Astrocyte (in vitro differentiated cells and primary cell): ENCODE results near the gene CMTR1. TPM values are rescaled to one million over a fixed set of nuclear protein-coding genes. Genes with fewer than 3 reads are reported as not detected.

Source experiments
- DNase-seq: peaks from one replicate; pipeline ENCODE4 v3.0.0-alpha.2; 2010; ENCODE audit warnings: low read depth
- FAIRE-seq: peaks from 2 replicates; lab custom pipeline; 2011; peaks lifted over from hg19 to GRCh38; lab: Jason Lieb, UNC
- H2AFZ ChIP-seq: 2 replicates; pipeline ENCODE4 v1.6.0; 2012; ENCODE audit warnings: low read depth, low read length, inconsistent platforms
- H3K27ac ChIP-seq: 2 replicates; pipeline ENCODE4 v1.5.1; 2011; ENCODE audit warnings: low read depth, low read length, inconsistent platforms
- H3K27me3 ChIP-seq: 2 replicates; pipeline ENCODE4 v1.6.0; 2011; ENCODE audit warnings: low read length, inconsistent platforms; ENCODE audit not compliant: insufficient read depth
- H3K36me3 ChIP-seq: 2 replicates; pipeline ENCODE4 v1.5.1; 2011; ENCODE audit warnings: low read length, inconsistent platforms; ENCODE audit not compliant: insufficient read depth
- H3K4me1 ChIP-seq: 2 replicates; pipeline ENCODE4 v1.5.1; 2011; ENCODE audit warnings: low read length, inconsistent platforms; ENCODE audit not compliant: insufficient read depth
- H3K4me2 ChIP-seq: 2 replicates; pipeline ENCODE4 v1.6.0; 2012; ENCODE audit warnings: low read length, inconsistent platforms
- H3K4me3 ChIP-seq: 2 replicates; pipeline ENCODE4 v1.5.1; 2011; ENCODE audit warnings: low read depth, mild to moderate bottlenecking, low read length, inconsistent platforms; ENCODE audit not compliant: insufficient read depth
- H3K79me2 ChIP-seq: 2 replicates; pipeline ENCODE4 v1.6.0; 2012; ENCODE audit warnings: mild to moderate bottlenecking, low read length, inconsistent platforms; ENCODE audit not compliant: insufficient read depth
- H3K9ac ChIP-seq: 2 replicates; pipeline ENCODE4 v1.6.0; 2012; ENCODE audit warnings: mild to moderate bottlenecking, low read length, inconsistent platforms
- H3K9me3 ChIP-seq: 2 replicates; pipeline ENCODE4 v1.5.1; 2012; ENCODE audit warnings: low read depth, mild to moderate bottlenecking, low read length, inconsistent platforms; ENCODE audit not compliant: insufficient read depth
- H4K20me1 ChIP-seq: 2 replicates; pipeline ENCODE4 v1.6.0; 2012; ENCODE audit warnings: low read length, inconsistent platforms; ENCODE audit not compliant: insufficient read depth
- H3K27ac Mint-ChIP-seq: one replicate; pipeline ENCODE4 v1.8.0; 2021; ENCODE audit warnings: mild to moderate bottlenecking, mixed read lengths; ENCODE audit not compliant: unreplicated experiment
- H3K27me3 Mint-ChIP-seq: one replicate; pipeline ENCODE4 v1.8.0; 2021; ENCODE audit warnings: low read depth, mixed read lengths; ENCODE audit not compliant: unreplicated experiment
- H3K36me3 Mint-ChIP-seq: one replicate; pipeline ENCODE4 v1.8.0; 2021; ENCODE audit warnings: low read depth, mixed read lengths; ENCODE audit not compliant: unreplicated experiment
- H3K4me1 Mint-ChIP-seq: one replicate; pipeline ENCODE4 v1.8.0; 2021; ENCODE audit warnings: low read depth, mixed read lengths; ENCODE audit not compliant: unreplicated experiment
- H3K4me3 Mint-ChIP-seq: one replicate; pipeline ENCODE4 v1.8.0; 2021; ENCODE audit warnings: mild to moderate bottlenecking, moderate library complexity, mixed read lengths; ENCODE audit not compliant: unreplicated experiment
- H3K9me3 Mint-ChIP-seq: one replicate; pipeline ENCODE4 v1.8.0; 2021; ENCODE audit warnings: mild to moderate bottlenecking, mixed read lengths; ENCODE audit not compliant: unreplicated experiment
- EZH2 ChIP-seq: IDR thresholded peaks from 2 replicates; pipeline ENCODE4 v1.6.1; 2012; ENCODE audit warnings: mild to moderate bottlenecking, low read length, inconsistent platforms; ENCODE audit not compliant: insufficient read depth
- total RNA-seq: library from RNA; stranded (reverse); gene quantifications from 2 replicates; pipeline ENCODE4 v1.2.1, GENCODE V29; 2021
- TF ChIP-seq, protein P1 (sequence below): IDR thresholded peaks from 2 replicates; pipeline ENCODE4 v1.5.1; 2011; ENCODE audit warnings: low read depth, mild to moderate bottlenecking, inconsistent platforms, low read length, moderate library complexity; ENCODE audit not compliant: insufficient read depth

The CMTR1 gene
- total RNA-seq, 1 donor from 2014 or later = 44.1 TPM

DNA sequence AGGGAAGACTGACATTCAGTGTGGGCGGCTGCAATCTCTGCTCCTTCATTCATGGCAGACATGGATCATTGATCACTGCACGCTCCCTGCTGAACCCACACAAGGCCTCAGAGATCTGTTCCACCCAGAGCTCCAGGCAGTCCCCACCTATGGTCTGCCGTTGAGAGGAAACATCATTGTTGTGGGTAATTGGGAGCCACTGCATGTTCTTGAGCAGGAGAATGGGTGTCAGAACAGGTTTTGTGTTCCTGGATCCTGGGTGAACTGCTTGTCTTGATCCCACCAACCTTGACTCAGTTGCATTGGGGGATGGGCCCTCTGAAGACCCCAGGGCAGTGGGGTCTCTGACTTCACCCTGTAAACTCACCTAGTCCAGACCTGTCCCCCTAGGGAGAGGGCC lies 89.8 kb downstream of the CMTR1 start:
- no peak for FAIRE-seq
- no peak overlapping the region for H3K9ac ChIP-seq
- H3K4me1 ChIP-seq = peaks cover 18% of the 10 kb centered on the region
- no peaks in the 10 kb centered on the region for H3K36me3 ChIP-seq
- H4K20me1 ChIP-seq = peaks cover 5% of the 10 kb centered on the region
- no peak overlapping the region for H3K4me3 Mint-ChIP-seq
- no peak overlapping the region for H3K4me3 ChIP-seq
- H3K4me2 ChIP-seq = no peak overlapping the region
- H2AFZ ChIP-seq = no peak overlapping the region
- no peak for DNase-seq
- no peak for TF ChIP-seq EZH2
- TF ChIP-seq, protein P1, sequence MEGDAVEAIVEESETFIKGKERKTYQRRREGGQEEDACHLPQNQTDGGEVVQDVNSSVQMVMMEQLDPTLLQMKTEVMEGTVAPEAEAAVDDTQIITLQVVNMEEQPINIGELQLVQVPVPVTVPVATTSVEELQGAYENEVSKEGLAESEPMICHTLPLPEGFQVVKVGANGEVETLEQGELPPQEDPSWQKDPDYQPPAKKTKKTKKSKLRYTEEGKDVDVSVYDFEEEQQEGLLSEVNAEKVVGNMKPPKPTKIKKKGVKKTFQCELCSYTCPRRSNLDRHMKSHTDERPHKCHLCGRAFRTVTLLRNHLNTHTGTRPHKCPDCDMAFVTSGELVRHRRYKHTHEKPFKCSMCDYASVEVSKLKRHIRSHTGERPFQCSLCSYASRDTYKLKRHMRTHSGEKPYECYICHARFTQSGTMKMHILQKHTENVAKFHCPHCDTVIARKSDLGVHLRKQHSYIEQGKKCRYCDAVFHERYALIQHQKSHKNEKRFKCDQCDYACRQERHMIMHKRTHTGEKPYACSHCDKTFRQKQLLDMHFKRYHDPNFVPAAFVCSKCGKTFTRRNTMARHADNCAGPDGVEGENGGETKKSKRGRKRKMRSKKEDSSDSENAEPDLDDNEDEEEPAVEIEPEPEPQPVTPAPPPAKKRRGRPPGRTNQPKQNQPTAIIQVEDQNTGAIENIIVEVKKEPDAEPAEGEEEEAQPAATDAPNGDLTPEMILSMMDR = no peak
- H3K36me3 Mint-ChIP-seq = no peaks in the 10 kb centered on the region
- H3K27ac Mint-ChIP-seq = no peak overlapping the region
- peaks cover 13% of the 10 kb centered on the region for H3K4me1 Mint-ChIP-seq
- H3K79me2 ChIP-seq = no peaks in the 10 kb centered on the region
- H3K27me3 Mint-ChIP-seq = peaks cover 42% of the 10 kb centered on the region
- peaks cover 8% of the 10 kb centered on the region for H3K27me3 ChIP-seq
- H3K9me3 Mint-ChIP-seq = peaks cover 4% of the 10 kb centered on the region
- H3K9me3 ChIP-seq = peaks cover 4% of the 10 kb centered on the region
- no peak overlapping the region for H3K27ac ChIP-seq

DNA sequence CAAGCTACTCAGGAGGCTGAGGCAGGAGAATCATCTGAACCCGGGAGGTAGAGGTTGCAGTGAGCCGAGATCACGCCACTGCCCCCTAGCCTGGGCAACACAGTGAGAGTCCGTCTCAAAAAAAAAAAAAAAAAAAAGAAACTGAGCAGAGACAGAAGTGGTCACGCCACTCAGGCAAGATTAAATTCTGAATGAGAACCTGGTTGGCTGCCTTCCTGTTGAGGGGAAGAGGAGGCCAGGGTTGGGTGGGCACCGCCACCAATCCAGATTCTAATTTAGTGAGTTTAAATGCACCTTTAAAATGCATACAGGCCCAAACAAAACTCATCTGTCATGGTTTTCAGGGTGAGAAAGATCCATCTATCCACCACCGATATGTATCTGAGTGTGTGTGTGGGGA lies 90.4 kb downstream of the CMTR1 start:
- Mint-ChIP-seq H3K36me3 (no peaks in the 10 kb centered on the region), H3K27me3 (peaks cover 43% of the 10 kb centered on the region), H3K4me3 (no peak overlapping the region), H3K27ac (no peak overlapping the region), H3K4me1 (peaks cover 13% of the 10 kb centered on the region), H3K9me3 (peaks cover 4% of the 10 kb centered on the region)
- no peaks in the 10 kb centered on the region for H3K79me2 ChIP-seq
- H3K9me3 ChIP-seq = peaks cover 4% of the 10 kb centered on the region
- FAIRE-seq (no peak), DNase-seq (no peak)
- no peak overlapping the region for H2AFZ ChIP-seq
- peaks cover 18% of the 10 kb centered on the region for H3K4me1 ChIP-seq
- H3K4me2 ChIP-seq = peak overlapping the region; percentile 77
- TF ChIP-seq, protein P1 = no peak
- peaks cover 8% of the 10 kb centered on the region for H3K27me3 ChIP-seq
- no peak overlapping the region for H3K9ac ChIP-seq
- no peak overlapping the region for H3K27ac ChIP-seq
- H3K36me3 ChIP-seq = no peaks in the 10 kb centered on the region
- H3K4me3 ChIP-seq = no peak overlapping the region
- peaks cover 5% of the 10 kb centered on the region for H4K20me1 ChIP-seq

DNA sequence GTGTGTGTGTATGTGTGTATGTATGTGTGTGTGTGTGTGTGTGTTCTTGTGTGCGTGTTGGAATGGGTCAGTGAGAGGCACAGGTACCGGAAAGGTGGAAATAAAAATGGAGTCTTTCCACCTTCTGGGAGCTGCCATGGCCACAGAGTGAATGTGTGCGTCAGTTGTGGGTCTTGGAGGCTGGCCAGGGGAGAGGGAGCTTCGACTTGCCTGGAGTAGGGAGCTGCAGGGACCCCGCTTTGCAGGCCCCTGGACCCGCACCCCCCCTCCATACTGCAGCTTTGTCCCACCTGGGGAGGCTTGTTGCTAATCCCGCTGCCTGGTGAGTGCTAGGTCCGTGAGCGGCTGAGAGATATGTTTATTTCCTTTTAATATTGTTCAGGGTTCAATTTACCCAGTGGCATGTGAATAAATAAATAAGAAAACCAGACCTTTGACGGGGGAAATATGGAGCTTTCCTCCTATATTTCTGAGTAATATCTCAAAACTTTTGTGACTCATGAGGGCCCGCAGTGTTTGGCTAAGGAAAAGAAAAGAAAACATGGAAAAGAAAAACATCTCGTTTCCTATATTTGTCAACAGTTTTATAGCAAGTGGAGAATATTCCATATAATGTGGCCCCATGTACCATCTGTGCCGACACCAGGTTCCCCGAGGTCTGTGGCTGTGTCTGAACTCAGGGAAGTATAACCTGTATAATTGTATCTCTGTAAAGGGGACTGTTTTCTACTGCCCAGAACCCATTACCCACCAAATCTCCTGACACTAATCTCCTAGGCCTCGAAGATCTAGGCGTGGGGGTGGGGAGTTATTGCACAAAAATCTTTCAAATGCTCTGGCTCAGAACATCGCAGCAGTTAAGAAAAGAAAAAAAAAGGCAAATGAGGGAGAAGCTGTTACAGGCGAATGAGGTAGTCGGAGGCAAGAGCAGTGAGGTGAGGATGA lies 91.3 kb downstream of the CMTR1 start:
- peaks cover 3% of the 10 kb centered on the region for H3K9me3 ChIP-seq
- TF ChIP-seq EZH2 = no peak
- TF ChIP-seq, protein P1 = no peak
- Mint-ChIP-seq H3K36me3 (no peaks in the 10 kb centered on the region), H3K27me3 (peaks cover 43% of the 10 kb centered on the region), H3K4me3 (no peak overlapping the region), H3K4me1 (peaks cover 13% of the 10 kb centered on the region), H3K27ac (no peak overlapping the region), H3K9me3 (no peaks in the 10 kb centered on the region)
- H3K4me3 ChIP-seq = peak overlapping the region; percentile 41
- H3K4me2 ChIP-seq = peak overlapping the region; percentile 77
- H3K36me3 ChIP-seq = no peaks in the 10 kb centered on the region
- no peak overlapping the region for H3K27ac ChIP-seq
- DNase-seq (peak; percentile 42), FAIRE-seq (no peak)
- peak overlapping the region; percentile 13 for H3K9ac ChIP-seq
- peaks cover 8% of the 10 kb centered on the region for H3K27me3 ChIP-seq
- H3K4me1 ChIP-seq = peaks cover 18% of the 10 kb centered on the region
- H3K79me2 ChIP-seq = no peaks in the 10 kb centered on the region
- H4K20me1 ChIP-seq = peaks cover 5% of the 10 kb centered on the region
- H2AFZ ChIP-seq = no peak overlapping the region
